ENCODE data around the gene MMP2. TPM values are rescaled to one million over a fixed set of nuclear protein-coding genes. Genes with fewer than 3 reads are reported as not detected.
A peak's percentile ranks its signal among the peaks of the same experiment; 100 is the strongest.

Gene MMP2
- total and polyA plus RNA-seq, 2 donors (not counting 1 experiment from before 2014, with no cell fraction given) = 760 to 1,311 TPM

- TF ChIP-seq CTCF (conservative IDR thresholded peaks at IDR 0.05 in 1 of 2, IDR thresholded peaks at IDR 0.05 in 1 of 2; ENCODE audit: low read depth in 1 of 2, low read length in 2 of 2) (no peak), EZH2 (IDR thresholded peaks at IDR 0.05; ENCODE audit: low read length, missing control alignments) (no peak)
- Histone ChIP-seq H3K4me1 (ENCODE audit: control insufficient read depth, extremely low read depth, insufficient read depth, low read length) (peaks cover 17% of the 10 kb centered on the region), H3K9ac (ENCODE audit: insufficient read depth, low read length) (no peak overlapping the region), H3K79me2 (ENCODE audit: control insufficient read depth, insufficient read depth, low read length) (no peaks in the 10 kb centered on the region), H3K4me2 (ENCODE audit: extremely low read depth, insufficient read depth, low read length) (no peak overlapping the region), H2AFZ (ENCODE audit: low read length) (no peak overlapping the region), H3K9me3 (ENCODE audit: control insufficient read depth, insufficient read depth, low read depth, low read length) (no peaks in the 10 kb centered on the region), H4K20me1 (ENCODE audit: control insufficient read depth, extremely low read depth, insufficient read depth, low read length) (no peaks in the 10 kb centered on the region), H3K27me3 (ENCODE audit: control insufficient read depth, insufficient read depth, low read length) (no peaks in the 10 kb centered on the region), H3K4me3 (replicated peaks in 1 of 4; ENCODE audit: control extremely low read depth in 1 of 4, insufficient read depth in 1 of 4, low read depth in 3 of 4, low read length in 4 of 4) (no peak overlapping the region), H3K36me3 (ENCODE audit: control insufficient read depth, insufficient read depth, low read length) (no peaks in the 10 kb centered on the region), H3K27ac (ENCODE audit: insufficient read depth, low read length) (no peak overlapping the region)
- DNase-seq (ENCODE audit: low read depth in 2 of 2) = no peak
These were observed 9.0 kb upstream of the MMP2 start for GRCh38 chr16:55469821-55470532.

DNA sequence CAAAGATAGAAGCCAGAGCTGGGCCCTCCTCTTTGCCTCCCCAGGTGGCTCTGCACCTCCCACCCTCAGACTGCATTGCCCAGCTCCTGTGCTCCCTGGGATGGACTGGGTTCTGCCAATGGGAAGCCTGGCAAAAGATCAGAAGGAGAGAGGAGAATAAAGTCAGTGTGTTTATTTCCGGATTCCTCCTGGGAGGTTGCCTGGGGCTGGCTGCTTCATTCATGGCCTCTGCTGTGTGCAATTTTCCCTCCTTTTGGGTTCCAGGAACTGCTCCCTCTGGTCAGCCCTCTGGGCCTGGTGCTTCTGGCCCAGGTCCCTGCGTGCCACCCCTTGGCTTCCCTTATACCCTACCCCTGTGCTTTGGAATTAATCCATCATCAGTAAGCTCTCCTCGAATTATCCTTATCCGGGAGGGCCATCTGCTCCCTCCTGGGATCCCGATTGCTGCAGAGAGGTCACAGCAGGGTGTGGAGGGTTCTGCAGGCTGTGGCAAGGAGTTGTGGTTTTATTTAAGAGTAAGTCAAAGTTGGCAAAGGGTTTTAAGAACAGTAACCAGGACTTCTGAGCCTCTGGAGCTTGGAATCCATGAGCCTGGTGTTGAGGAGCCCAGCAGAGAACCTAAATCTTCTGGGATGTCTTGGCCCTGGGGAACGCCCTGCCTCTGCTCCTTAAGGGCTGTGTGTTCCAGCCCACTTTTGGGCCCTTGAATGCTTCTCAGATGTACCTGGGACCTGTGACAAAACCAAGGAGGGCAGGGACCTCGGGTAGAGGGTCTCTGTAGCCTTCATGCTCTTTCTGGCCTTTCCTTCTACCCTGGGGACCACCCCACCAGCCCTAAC lies 8.2 kb upstream of the MMP2 start:
- no peak overlapping the region for H3K4me2 ChIP-seq (ENCODE audit: extremely low read depth, insufficient read depth, low read length)
- H3K4me1 ChIP-seq (ENCODE audit: control insufficient read depth, extremely low read depth, insufficient read depth, low read length) = peaks cover 17% of the 10 kb centered on the region
- H4K20me1 ChIP-seq (ENCODE audit: control insufficient read depth, extremely low read depth, insufficient read depth, low read length) = no peaks in the 10 kb centered on the region
- H3K4me3 ChIP-seq (replicated peaks in 1 of 4; ENCODE audit: control extremely low read depth in 1 of 4, insufficient read depth in 1 of 4, low read depth in 3 of 4, low read length in 4 of 4) = no peak overlapping the region
- TF ChIP-seq EZH2 (IDR thresholded peaks at IDR 0.05; ENCODE audit: low read length, missing control alignments) (no peak), CTCF (conservative IDR thresholded peaks at IDR 0.05 in 1 of 2, IDR thresholded peaks at IDR 0.05 in 1 of 2; ENCODE audit: low read depth in 1 of 2, low read length in 2 of 2) (no peak)
- DNase-seq (ENCODE audit: low read depth in 2 of 2) = peak; percentile 52 to 59
- H3K36me3 ChIP-seq (ENCODE audit: control insufficient read depth, insufficient read depth, low read length) = no peaks in the 10 kb centered on the region
- no peak overlapping the region for H2AFZ ChIP-seq (ENCODE audit: low read length)
- no peaks in the 10 kb centered on the region for H3K27me3 ChIP-seq (ENCODE audit: control insufficient read depth, insufficient read depth, low read length)
- H3K9ac ChIP-seq (ENCODE audit: insufficient read depth, low read length) = no peak overlapping the region
- no peaks in the 10 kb centered on the region for H3K9me3 ChIP-seq (ENCODE audit: control insufficient read depth, insufficient read depth, low read depth, low read length)
- peak overlapping the region; percentile 65 for H3K27ac ChIP-seq (ENCODE audit: insufficient read depth, low read length)
- H3K79me2 ChIP-seq (ENCODE audit: control insufficient read depth, insufficient read depth, low read length) = no peaks in the 10 kb centered on the region

DNA sequence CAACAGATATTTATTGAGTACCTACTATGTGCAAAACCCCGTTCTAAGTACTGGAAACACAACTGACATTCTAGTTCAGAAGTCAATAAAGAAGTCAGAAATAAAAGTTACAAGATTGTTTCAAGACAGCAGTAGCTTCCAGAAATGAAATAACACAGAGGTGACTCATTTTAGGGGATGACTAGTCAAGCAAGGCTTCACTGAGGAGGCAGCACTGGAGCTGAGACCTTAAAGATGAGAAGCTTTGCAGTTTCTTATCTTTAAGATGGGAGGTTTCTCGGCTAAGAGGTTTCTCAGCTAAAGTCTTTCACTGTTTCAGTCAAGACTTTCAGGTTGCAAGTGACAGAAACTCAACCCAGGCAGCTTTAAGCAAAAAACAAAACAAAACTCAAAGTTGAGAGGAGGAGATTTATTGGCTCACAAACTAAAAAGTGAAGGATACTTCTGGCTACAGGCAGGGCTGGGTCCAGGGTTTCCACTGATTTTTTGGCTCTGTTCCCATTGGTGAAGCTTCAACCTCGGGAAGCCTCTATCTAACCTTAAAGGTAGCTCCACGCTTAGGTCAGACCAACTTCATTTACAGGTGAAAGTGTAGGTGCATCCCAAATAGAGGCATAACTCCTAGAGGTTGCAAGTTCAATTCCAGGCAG lies 7.4 kb upstream of the MMP2 start:
- Histone ChIP-seq H3K36me3 (ENCODE audit: control insufficient read depth, insufficient read depth, low read length) (no peaks in the 10 kb centered on the region), H3K79me2 (ENCODE audit: control insufficient read depth, insufficient read depth, low read length) (no peaks in the 10 kb centered on the region), H4K20me1 (ENCODE audit: control insufficient read depth, extremely low read depth, insufficient read depth, low read length) (no peaks in the 10 kb centered on the region), H3K9me3 (ENCODE audit: control insufficient read depth, insufficient read depth, low read depth, low read length) (no peaks in the 10 kb centered on the region), H3K4me2 (ENCODE audit: extremely low read depth, insufficient read depth, low read length) (peak overlapping the region; percentile 25), H3K4me1 (ENCODE audit: control insufficient read depth, extremely low read depth, insufficient read depth, low read length) (peaks cover 17% of the 10 kb centered on the region), H3K9ac (ENCODE audit: insufficient read depth, low read length) (no peak overlapping the region), H3K4me3 (replicated peaks in 1 of 4; ENCODE audit: control extremely low read depth in 1 of 4, insufficient read depth in 1 of 4, low read depth in 3 of 4, low read length in 4 of 4) (peak overlapping the region in 1 of 4 experiments; percentile 15), H3K27ac (ENCODE audit: insufficient read depth, low read length) (peak overlapping the region; percentile 65), H3K27me3 (ENCODE audit: control insufficient read depth, insufficient read depth, low read length) (no peaks in the 10 kb centered on the region), H2AFZ (ENCODE audit: low read length) (no peak overlapping the region)
- no peak for TF ChIP-seq EZH2 (IDR thresholded peaks at IDR 0.05; ENCODE audit: low read length, missing control alignments)
- TF ChIP-seq CTCF (conservative IDR thresholded peaks at IDR 0.05 in 1 of 2, IDR thresholded peaks at IDR 0.05 in 1 of 2; ENCODE audit: low read depth in 1 of 2, low read length in 2 of 2) = no peak
- DNase-seq (ENCODE audit: low read depth in 2 of 2) = peak; percentile 85 to 92

Data from fibroblast of lung (primary cell).